Neural progenitor cell (in vitro differentiated cells): Measurements from ENCODE around the gene KIAA1210. TPM values are rescaled to one million over a fixed set of nuclear protein-coding genes. Genes with fewer than 3 reads are reported as not detected.

Source experiments
- DNase-seq: peaks from one replicate; pipeline ENCODE4 v3.0.0-alpha.2; 2016; ENCODE audit warnings: low spot score
- H2AFZ ChIP-seq: fragments of 200-600 bp; sonication (generic); replicated peaks from 2 replicates; pipeline ENCODE4 v1.6.1; 2016; ENCODE audit warnings: antibody characterized with exemption
- H3F3A ChIP-seq: fragments of 200-600 bp; sonication (generic); 2 replicates; pipeline ENCODE4 v1.6.1; 2016; ENCODE audit warnings: antibody characterized with exemption, low read depth
- H3K27ac ChIP-seq: fragments of 200-600 bp; sonication (generic); 2 replicates; pipeline ENCODE4 v1.5.1; 2016; ENCODE audit warnings: mild to moderate bottlenecking
- H3K27me3 ChIP-seq: fragments of 200-600 bp; sonication (generic); 2 replicates; pipeline ENCODE4 v1.6.1; 2016; ENCODE audit warnings: mild to moderate bottlenecking, moderate library complexity
- H3K36me3 ChIP-seq: fragments of 200-600 bp; sonication (generic); 2 replicates; pipeline ENCODE4 v1.5.1; 2016
- H3K4me1 ChIP-seq: fragments of 200-600 bp; sonication (generic); 2 replicates; pipeline ENCODE4 v1.6.1; 2016; ENCODE audit warnings: mixed run types
- H3K4me2 ChIP-seq: fragments of 200-600 bp; sonication (generic); 2 replicates; pipeline ENCODE4 v1.6.1; 2016
- H3K4me3 ChIP-seq: fragments of 200-600 bp; sonication (generic); 2 replicates; pipeline ENCODE4 v1.5.1; 2016
- H3K79me2 ChIP-seq: fragments of 200-600 bp; sonication (generic); 2 replicates; pipeline ENCODE4 v1.6.1; 2016; ENCODE audit warnings: low read depth
- H3K9ac ChIP-seq: fragments of 200-600 bp; sonication (generic); 2 replicates; pipeline ENCODE4 v1.6.1; 2016
- H3K9me3 ChIP-seq: fragments of 200-600 bp; sonication (generic); 2 replicates; pipeline ENCODE4 v1.5.1; 2016; ENCODE audit warnings: low read depth
- H4K20me1 ChIP-seq: fragments of 200-600 bp; sonication (generic); 2 replicates; pipeline ENCODE4 v1.6.1; 2016; ENCODE audit warnings: low read depth
- H3K27ac Mint-ChIP-seq: 3 replicates; pipeline ENCODE4 v1.8.0; 2021; ENCODE audit warnings: mixed read lengths
- H3K27me3 Mint-ChIP-seq: 2 replicates; pipeline ENCODE4 v1.8.0; 2022; ENCODE audit warnings: low read depth, mild to moderate bottlenecking, inconsistent platforms, moderate library complexity, mixed read lengths; ENCODE audit not compliant: insufficient read depth
- H3K36me3 Mint-ChIP-seq: 3 replicates; pipeline ENCODE4 v1.8.0; 2021; ENCODE audit warnings: mixed read lengths
- H3K4me1 Mint-ChIP-seq: 3 replicates; pipeline ENCODE4 v1.8.0; 2021; ENCODE audit warnings: mixed read lengths
- H3K4me3 Mint-ChIP-seq: 3 replicates; pipeline ENCODE4 v1.8.0; 2021; ENCODE audit warnings: mild to moderate bottlenecking, moderate library complexity, mixed read lengths
- H3K9me3 Mint-ChIP-seq: 3 replicates; pipeline ENCODE4 v1.8.0; 2020; ENCODE audit warnings: mixed read lengths
- EZH2 ChIP-seq: fragments of 200-600 bp; sonication (generic); IDR thresholded peaks from 2 replicates; pipeline ENCODE4 v1.6.1; 2017; ENCODE audit warnings: antibody characterized with exemption, mild to moderate bottlenecking, moderate library complexity
- EZH2phosphoT487 ChIP-seq: fragments of 200-600 bp; sonication (generic); IDR thresholded peaks from 2 replicates; pipeline ENCODE4 v1.6.1; 2017; ENCODE audit warnings: antibody characterized with exemption
- total RNA-seq: library from RNA; depleted of rRNA; stranded (reverse); fragments of >200 nt; gene quantifications from 2 replicates; pipeline ENCODE4 v1.2.3, GENCODE V29; 2015; ENCODE audit warnings: low replicate concordance
- TF ChIP-seq, protein P1 (sequence below): fragments of 200-600 bp; sonication (generic); IDR thresholded peaks from 2 replicates; pipeline ENCODE4 v1.5.1; 2017; ENCODE audit warnings: antibody characterized with exemption, mild to moderate bottlenecking

The KIAA1210 gene
- total RNA-seq, 1 donor from 2014 or later: not detected

DNA sequence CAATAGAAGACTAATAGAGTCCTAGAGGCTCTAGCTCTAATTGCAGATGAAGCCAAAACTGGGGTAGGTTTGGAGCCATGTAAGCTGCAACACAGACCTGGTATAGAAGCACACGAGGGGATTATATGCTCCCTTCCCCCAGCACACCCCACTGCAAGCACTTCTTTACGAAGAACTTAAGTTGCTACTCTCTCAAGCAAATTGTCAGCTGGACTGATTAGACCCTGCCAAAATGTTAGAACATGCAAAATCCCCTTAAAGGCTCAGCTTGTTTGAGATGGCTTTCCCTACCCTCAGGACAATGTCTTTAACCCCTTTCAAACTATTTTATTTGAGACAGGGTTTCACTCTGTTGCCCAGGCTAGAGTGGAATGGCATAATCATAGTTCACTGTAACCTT, 4.7 kb upstream of the KIAA1210 start:
- H3K9me3 Mint-ChIP-seq: peaks cover 10% of the 10 kb centered on the region

DNA sequence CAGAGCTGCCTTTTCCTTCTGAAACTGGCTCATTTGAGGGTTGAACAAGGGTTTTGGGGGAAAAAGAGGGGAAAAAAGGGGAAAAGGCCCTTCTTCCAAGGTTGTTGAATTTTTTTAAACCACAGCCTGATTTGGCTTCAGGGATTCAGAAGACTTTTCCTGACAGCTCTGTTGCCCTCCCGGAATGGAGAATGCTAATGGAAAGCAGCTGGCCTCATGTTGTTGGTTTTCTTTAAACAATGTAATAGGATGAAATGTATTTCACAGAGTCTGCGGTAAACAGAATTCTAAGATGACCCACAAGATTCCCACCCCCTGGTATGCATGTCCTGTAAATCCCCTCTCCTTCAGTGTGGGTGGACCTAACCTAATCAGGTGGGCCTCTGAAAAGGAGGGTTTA, 3.3 kb upstream of the KIAA1210 start:
- Mint-ChIP-seq H3K4me1 (no peaks in the 10 kb centered on the region), H3K27me3 (peaks cover 2% of the 10 kb centered on the region), H3K27ac (no peak overlapping the region), H3K9me3 (peaks cover 5% of the 10 kb centered on the region), H3K36me3 (no peaks in the 10 kb centered on the region), H3K4me3 (no peak overlapping the region)
- no peaks in the 10 kb centered on the region for H3K27me3 ChIP-seq
- no peaks in the 10 kb centered on the region for H3K79me2 ChIP-seq
- no peak for TF ChIP-seq EZH2
- TF ChIP-seq, protein P1, sequence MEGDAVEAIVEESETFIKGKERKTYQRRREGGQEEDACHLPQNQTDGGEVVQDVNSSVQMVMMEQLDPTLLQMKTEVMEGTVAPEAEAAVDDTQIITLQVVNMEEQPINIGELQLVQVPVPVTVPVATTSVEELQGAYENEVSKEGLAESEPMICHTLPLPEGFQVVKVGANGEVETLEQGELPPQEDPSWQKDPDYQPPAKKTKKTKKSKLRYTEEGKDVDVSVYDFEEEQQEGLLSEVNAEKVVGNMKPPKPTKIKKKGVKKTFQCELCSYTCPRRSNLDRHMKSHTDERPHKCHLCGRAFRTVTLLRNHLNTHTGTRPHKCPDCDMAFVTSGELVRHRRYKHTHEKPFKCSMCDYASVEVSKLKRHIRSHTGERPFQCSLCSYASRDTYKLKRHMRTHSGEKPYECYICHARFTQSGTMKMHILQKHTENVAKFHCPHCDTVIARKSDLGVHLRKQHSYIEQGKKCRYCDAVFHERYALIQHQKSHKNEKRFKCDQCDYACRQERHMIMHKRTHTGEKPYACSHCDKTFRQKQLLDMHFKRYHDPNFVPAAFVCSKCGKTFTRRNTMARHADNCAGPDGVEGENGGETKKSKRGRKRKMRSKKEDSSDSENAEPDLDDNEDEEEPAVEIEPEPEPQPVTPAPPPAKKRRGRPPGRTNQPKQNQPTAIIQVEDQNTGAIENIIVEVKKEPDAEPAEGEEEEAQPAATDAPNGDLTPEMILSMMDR: no peak
- no peak for TF ChIP-seq EZH2phosphoT487
- no peaks in the 10 kb centered on the region for H3F3A ChIP-seq
- H3K27ac ChIP-seq: no peak overlapping the region
- H3K9me3 ChIP-seq: no peaks in the 10 kb centered on the region
- no peak overlapping the region for H3K9ac ChIP-seq
- no peaks in the 10 kb centered on the region for H4K20me1 ChIP-seq
- no peak overlapping the region for H2AFZ ChIP-seq
- H3K36me3 ChIP-seq: no peaks in the 10 kb centered on the region
- no peaks in the 10 kb centered on the region for H3K4me1 ChIP-seq
- no peak for DNase-seq
- no peak overlapping the region for H3K4me2 ChIP-seq
- H3K4me3 ChIP-seq: no peak overlapping the region

More for the DNA sequence above, 4.7 kb upstream of the KIAA1210 start:
- Histone ChIP-seq H4K20me1 (no peaks in the 10 kb centered on the region), H3K4me1 (no peaks in the 10 kb centered on the region), H3K4me2 (no peak overlapping the region), H3K27me3 (no peaks in the 10 kb centered on the region), H3K27ac (no peak overlapping the region), H3K4me3 (no peak overlapping the region), H3K36me3 (no peaks in the 10 kb centered on the region), H3K79me2 (no peaks in the 10 kb centered on the region), H2AFZ (no peak overlapping the region), H3F3A (no peaks in the 10 kb centered on the region), H3K9ac (no peak overlapping the region), H3K9me3 (no peaks in the 10 kb centered on the region)
- TF ChIP-seq EZH2: no peak
- TF ChIP-seq, protein P1: no peak
- TF ChIP-seq EZH2phosphoT487: no peak
- Mint-ChIP-seq H3K4me1 (no peaks in the 10 kb centered on the region), H3K27ac (no peak overlapping the region), H3K4me3 (no peak overlapping the region), H3K36me3 (no peaks in the 10 kb centered on the region), H3K27me3 (peaks cover 5% of the 10 kb centered on the region)
- no peak for DNase-seq

DNA sequence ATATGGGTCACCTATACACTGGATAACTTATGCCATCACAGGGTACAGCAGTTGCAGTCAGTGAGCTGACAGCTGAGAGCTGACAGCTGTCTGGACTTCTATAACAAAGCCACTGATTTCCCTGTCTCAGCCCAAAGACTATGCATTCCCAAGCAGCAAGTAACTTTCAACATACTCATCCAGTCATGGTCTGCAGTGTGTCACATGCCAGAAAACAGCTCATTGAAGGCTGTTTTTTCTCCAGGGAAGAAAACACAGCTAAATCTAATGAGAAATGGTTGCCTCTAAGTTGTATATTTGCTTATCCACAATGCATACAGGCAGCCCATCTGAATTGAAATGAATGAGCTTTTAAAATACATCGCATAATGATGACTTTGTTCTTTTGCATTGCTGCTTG, 6.3 kb downstream of the KIAA1210 start:
- no peak for DNase-seq
- Mint-ChIP-seq H3K27ac (no peak overlapping the region), H3K36me3 (no peaks in the 10 kb centered on the region), H3K4me3 (no peak overlapping the region), H3K27me3 (peaks cover 3% of the 10 kb centered on the region), H3K9me3 (no peaks in the 10 kb centered on the region), H3K4me1 (no peaks in the 10 kb centered on the region)
- Histone ChIP-seq H3K4me2 (no peak overlapping the region), H3F3A (no peaks in the 10 kb centered on the region), H3K79me2 (no peaks in the 10 kb centered on the region), H3K36me3 (no peaks in the 10 kb centered on the region), H3K4me3 (no peak overlapping the region), H2AFZ (no peak overlapping the region), H4K20me1 (no peaks in the 10 kb centered on the region), H3K4me1 (no peaks in the 10 kb centered on the region), H3K27ac (no peak overlapping the region), H3K9me3 (no peaks in the 10 kb centered on the region), H3K27me3 (no peaks in the 10 kb centered on the region), H3K9ac (no peak overlapping the region)
- TF ChIP-seq, protein P1: no peak
- no peak for TF ChIP-seq EZH2
- no peak for TF ChIP-seq EZH2phosphoT487
